Mammary microvascular endothelial cell (primary cell): ENCODE data around the gene QARS1. TPM values are rescaled to one million over a fixed set of nuclear protein-coding genes. Genes with fewer than 3 reads are reported as not detected.

ENCODE experiments used
- total RNA-seq: library from RNA; depleted of rRNA; stranded (reverse); fragments of >200 nt; gene quantifications from 2 replicates; pipeline ENCODE4 v1.2.3, GENCODE V29; 2015

QARS1 gene
- 226 and 239 TPM in 2 replicates for total RNA-seq

GRCh38 chr3:49104427-49105291 lies at the start of gene QARS1:
Gene QARS1 (minus strand): TSS chr3:49104757. CDS start chr3:49104733, 24 bp downstream.

GRCh38 chr3:49132437-49133225 lies 28.1 kb upstream of the QARS1 start, which contains the start of gene LAMB2:
Gene LAMB2 (minus strand): TSS chr3:49133050. CDS start chr3:49132867, 183 bp downstream.

GRCh38 chr3:49120438-49121131 lies 16.0 kb upstream of the QARS1 start, which contains the start of gene USP19:
Gene USP19 (minus strand): TSS chr3:49120823. CDS start chr3:49119145, 1,678 bp downstream.

GRCh38 chr3:49093853-49094767 lies 10.4 kb downstream of the QARS1 start, which contains the start of gene QRICH1:
Gene QRICH1 (minus strand): TSS chr3:49094071. CDS start chr3:49077017, 17,054 bp downstream.

Other genes with a start within 250 kb of the QARS1 start
- gene SLC25A20, start 205.9 kb downstream of the QARS1 start, total RNA-seq: 15.9 and 26.8 TPM in 2 replicates
- 53.3 and 72.0 TPM in 2 replicates for gene ARIH2, start 185.9 kb downstream of the QARS1 start, total RNA-seq
- gene P4HTM, start 114.5 kb downstream of the QARS1 start, total RNA-seq: 15.7 and 16.0 TPM in 2 replicates
- 81.6 and 87.9 TPM in 2 replicates for gene WDR6, start 97.4 kb downstream of the QARS1 start, total RNA-seq
- 40.8 and 44.2 TPM in 2 replicates for gene DALRD3, start 86.2 kb downstream of the QARS1 start, total RNA-seq
- gene NDUFAF3, start 82.6 kb downstream of the QARS1 start, total RNA-seq: 134 and 158 TPM in 2 replicates
- gene IMPDH2, start 75.4 kb downstream of the QARS1 start, total RNA-seq: 197 and 214 TPM in 2 replicates
- gene QRICH1, start 10.7 kb downstream of the QARS1 start, total RNA-seq: 60.2 and 79.0 TPM in 2 replicates
- 29.2 and 31.3 TPM in 2 replicates for gene USP19, start 16.1 kb upstream of the QARS1 start, total RNA-seq
- 338 and 396 TPM in 2 replicates for gene LAMB2, start 28.3 kb upstream of the QARS1 start, total RNA-seq
- 25.3 and 31.4 TPM in 2 replicates for gene CCDC71, start 61.6 kb upstream of the QARS1 start, total RNA-seq
- gene KLHDC8B, start 66.8 kb upstream of the QARS1 start, total RNA-seq: 23.0 and 29.8 TPM in 2 replicates
- gene C3orf62, start 172.5 kb upstream of the QARS1 start, total RNA-seq: 0.80 and 6.3 TPM in 2 replicates
- 10.6 and 11.8 TPM in 2 replicates for gene USP4, start 235.3 kb upstream of the QARS1 start, total RNA-seq